Activated T-cell treated with anti-CD3 and anti-CD28 coated beads, Interleukin-2, amount 50 U/mL, for 4 hours (primary cell): ENCODE data around the gene FAM193A. TPM values are rescaled to one million over a fixed set of nuclear protein-coding genes. Genes with fewer than 3 reads are reported as not detected.
"Not testable (repeated sequence)": the region's sequence is repeated elsewhere in the genome, so short reads cannot be mapped to it uniquely, and the experiment has no call there.

Source experiments
- ATAC-seq, 2 donors: fragments of 200-7000 bp; cut with Tn5 transposase; one replicate each; pipeline ENCODE4 v1.10.0; 2021
- DNase-seq: peaks from one replicate; pipeline ENCODE4 v3.0.0-alpha.2; 2020
- H3K27me3 Mint-ChIP-seq: one replicate; pipeline ENCODE4 v1.8.0; 2021; ENCODE audit warnings: low read depth, mixed read lengths
- H3K36me3 Mint-ChIP-seq: one replicate; pipeline ENCODE4 v1.8.0; 2022; ENCODE audit warnings: mixed read lengths; ENCODE audit not compliant: insufficient read depth
- H3K4me1 Mint-ChIP-seq: one replicate; pipeline ENCODE4 v1.8.0; 2021; ENCODE audit warnings: low read depth, mixed read lengths
- H3K4me3 Mint-ChIP-seq: one replicate; pipeline ENCODE4 v1.8.0; 2021; ENCODE audit warnings: mild to moderate bottlenecking, moderate library complexity, mixed read lengths
- H3K9me3 Mint-ChIP-seq: one replicate; pipeline ENCODE4 v1.8.0; 2021; ENCODE audit warnings: mixed read lengths
- total RNA-seq, 3 donors: library from RNA; stranded (reverse); gene quantifications; one replicate each; pipeline ENCODE4 v1.2.1, GENCODE V29; 2021

Gene FAM193A
- total RNA-seq, 3 donors from 2014 or later: 24.7 to 25.3 (median 24.9) TPM

DNA sequence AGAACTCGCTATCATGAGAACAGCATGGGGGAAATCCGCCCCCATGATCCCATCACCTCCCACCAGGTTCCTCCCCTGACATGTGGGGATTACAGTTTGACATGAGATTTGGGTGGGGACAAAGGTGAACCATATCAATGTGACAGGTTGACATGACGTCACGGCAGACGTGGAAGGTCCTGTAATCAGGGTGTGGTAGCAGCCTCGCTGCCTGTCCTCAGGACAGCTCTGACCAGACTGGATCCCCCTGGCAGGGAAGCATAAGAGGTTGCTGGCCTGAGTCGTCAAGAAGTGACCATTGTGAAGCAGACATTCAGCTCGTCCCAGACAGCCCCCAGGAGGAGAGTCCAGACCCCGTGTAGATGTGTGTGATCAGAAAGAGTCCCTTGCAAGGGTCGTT is 115.1 kb downstream of the FAM193A start:
- H3K4me1 Mint-ChIP-seq: peaks cover 22% of the 10 kb centered on the region
- no peaks in the 10 kb centered on the region for H3K27me3 Mint-ChIP-seq
- DNase-seq (no peak), ATAC-seq (no peak)
- peaks cover 13% of the 10 kb centered on the region for H3K36me3 Mint-ChIP-seq
- no peaks in the 10 kb centered on the region for H3K9me3 Mint-ChIP-seq
- H3K4me3 Mint-ChIP-seq: no peak overlapping the region

DNA sequence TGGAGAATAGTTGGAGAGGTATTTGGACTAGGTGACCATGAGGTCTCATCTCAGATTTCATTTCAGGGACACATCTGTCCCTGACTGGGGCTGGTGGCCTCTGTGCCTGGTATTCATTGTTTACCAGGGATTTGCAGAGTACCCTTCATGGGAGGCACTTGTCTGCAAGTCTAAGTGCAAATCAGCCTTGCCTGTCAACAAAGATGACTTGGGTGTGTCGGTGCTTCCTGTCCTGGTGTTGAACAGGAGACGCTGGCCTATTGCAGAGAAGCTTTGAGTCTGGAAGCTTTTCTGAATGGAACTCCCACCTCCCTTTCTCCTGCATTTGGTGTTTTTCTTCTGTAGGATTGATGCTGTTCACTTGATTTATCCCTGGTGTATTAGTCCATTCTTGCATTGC is 115.6 kb downstream of the FAM193A start:
- DNase-seq: no peak
- no peak overlapping the region for H3K4me3 Mint-ChIP-seq

DNA sequence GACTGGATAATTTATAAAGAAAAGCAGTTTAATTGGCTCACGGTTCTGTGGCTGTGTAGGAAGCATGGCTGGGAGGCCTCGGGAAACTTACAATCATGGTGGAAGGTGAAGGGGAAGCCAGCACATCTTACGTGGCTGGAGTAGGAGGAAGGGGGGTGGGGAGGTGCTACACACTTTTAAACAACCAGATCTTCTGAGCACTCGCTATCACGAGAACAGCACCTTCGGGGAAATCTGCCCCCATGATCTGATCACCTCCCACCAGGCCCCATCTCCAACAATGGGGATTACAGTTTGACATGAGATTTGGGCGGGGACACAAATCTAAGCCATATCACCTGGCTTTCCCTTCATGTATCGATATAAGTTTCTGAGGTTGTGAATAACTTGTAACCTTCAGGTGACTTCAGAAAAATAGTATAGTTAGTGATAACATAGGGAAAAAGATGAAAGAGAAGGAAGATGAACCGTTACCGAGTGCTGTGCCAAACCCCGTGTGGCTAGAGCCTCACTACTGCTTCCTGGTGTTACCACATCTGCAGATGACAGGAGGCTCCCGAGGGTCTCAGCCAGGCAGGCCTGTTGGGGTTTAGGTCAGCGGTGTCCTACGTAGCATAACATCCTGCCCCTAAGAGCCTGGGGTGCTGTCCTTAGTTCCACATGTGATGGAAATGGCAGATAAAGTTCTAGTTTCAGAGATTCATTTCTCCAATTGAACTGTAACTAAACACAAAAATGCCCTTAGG is 116.1 kb downstream of the FAM193A start:
- H3K4me3 Mint-ChIP-seq: no peak overlapping the region
- peaks cover 17% of the 10 kb centered on the region for H3K36me3 Mint-ChIP-seq
- H3K27me3 Mint-ChIP-seq: no peaks in the 10 kb centered on the region
- DNase-seq (no peak), ATAC-seq (no peak)
- H3K4me1 Mint-ChIP-seq: peaks cover 22% of the 10 kb centered on the region
- H3K9me3 Mint-ChIP-seq: no peaks in the 10 kb centered on the region

More for the DNA sequence above, 115.6 kb downstream of the FAM193A start:
- H3K36me3 Mint-ChIP-seq: peaks cover 13% of the 10 kb centered on the region
- no peaks in the 10 kb centered on the region for H3K9me3 Mint-ChIP-seq
- ATAC-seq: no peak
- H3K4me1 Mint-ChIP-seq: peaks cover 22% of the 10 kb centered on the region
- no peaks in the 10 kb centered on the region for H3K27me3 Mint-ChIP-seq

DNA sequence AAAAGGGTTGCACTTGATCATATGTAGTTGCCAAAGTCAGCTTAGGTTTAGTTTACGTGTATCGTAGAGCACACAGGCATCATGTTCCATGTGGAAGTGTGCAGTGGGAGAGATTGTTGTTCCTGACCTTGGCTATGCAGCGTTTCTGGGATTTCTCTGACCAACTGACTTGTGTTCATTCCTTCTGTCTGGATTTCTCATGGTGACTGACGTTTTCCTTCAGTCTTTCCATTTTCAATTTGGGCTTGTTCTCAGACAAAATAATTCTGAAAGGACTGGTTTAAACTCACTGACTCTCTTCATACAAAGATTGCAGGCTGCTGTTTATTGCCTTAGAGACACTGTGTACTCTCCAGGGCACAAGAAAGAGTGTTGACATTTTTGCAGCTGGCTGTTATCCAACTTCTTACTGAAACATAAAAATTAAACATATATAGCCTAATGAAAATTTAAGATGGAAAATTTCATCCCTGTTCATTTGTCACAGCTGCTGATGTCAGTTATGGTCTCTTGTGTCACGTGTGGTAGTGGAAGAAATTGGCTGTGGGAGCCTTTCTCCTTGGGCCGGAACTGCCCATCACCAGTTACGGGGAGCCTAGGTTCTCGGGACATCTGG is 124.3 kb downstream of the FAM193A start:
- peaks cover 4% of the 10 kb centered on the region for H3K4me1 Mint-ChIP-seq
- no peak for ATAC-seq
- peaks cover 47% of the 10 kb centered on the region for H3K36me3 Mint-ChIP-seq
- H3K27me3 Mint-ChIP-seq: no peaks in the 10 kb centered on the region
- no peak for DNase-seq
- H3K9me3 Mint-ChIP-seq: no peaks in the 10 kb centered on the region
- no peak overlapping the region for H3K4me3 Mint-ChIP-seq

DNA sequence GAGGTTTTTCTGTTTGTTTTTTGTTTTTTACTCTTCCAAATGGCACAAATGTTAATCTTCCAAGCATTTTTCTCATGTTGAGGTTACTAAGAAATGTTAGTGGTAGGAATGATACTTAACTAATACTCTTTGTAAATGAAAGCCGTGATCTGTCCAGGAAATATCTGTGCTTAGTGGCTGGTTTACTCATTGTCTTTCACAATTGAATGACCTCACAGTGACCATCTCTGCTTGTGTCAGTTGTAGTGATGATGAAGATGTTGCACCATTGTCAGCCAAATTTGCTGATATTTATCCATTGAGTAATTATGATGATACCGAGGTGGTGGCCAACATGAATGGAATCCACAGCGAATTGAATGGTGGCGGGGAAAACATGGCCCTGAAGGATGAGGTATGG is 126.2 kb downstream of the FAM193A start:
- H3K27me3 Mint-ChIP-seq: no peaks in the 10 kb centered on the region
- H3K36me3 Mint-ChIP-seq: peaks cover 48% of the 10 kb centered on the region
- DNase-seq: no peak
- H3K4me3 Mint-ChIP-seq: no peak overlapping the region
- no peak for ATAC-seq
- no peaks in the 10 kb centered on the region for H3K9me3 Mint-ChIP-seq
- H3K4me1 Mint-ChIP-seq: peaks cover 22% of the 10 kb centered on the region

DNA sequence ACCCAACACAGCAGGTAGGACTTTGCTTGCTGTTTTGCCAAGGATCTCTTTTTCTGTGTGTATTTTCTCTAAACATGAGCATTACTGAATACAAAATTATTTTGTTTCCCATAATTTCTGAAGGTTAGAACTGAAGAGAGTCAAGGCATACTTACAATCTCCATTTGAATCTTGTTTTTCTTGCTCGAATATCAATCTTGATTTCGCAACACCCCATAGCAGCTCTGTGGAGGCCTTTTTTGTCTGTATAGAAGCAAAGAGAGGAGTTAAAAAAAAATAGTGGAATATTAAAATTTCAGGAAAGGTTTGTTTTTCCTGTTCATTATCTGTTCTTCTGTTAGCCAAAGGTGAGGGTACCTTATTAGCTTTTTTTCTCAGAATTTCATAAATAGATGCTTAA is 126.8 kb downstream of the FAM193A start:
- DNase-seq: no peak
- no peak overlapping the region for H3K4me3 Mint-ChIP-seq
- no peaks in the 10 kb centered on the region for H3K9me3 Mint-ChIP-seq
- no peak for ATAC-seq
- peaks cover 25% of the 10 kb centered on the region for H3K4me1 Mint-ChIP-seq
- H3K36me3 Mint-ChIP-seq: peaks cover 43% of the 10 kb centered on the region
- H3K27me3 Mint-ChIP-seq: no peaks in the 10 kb centered on the region

DNA sequence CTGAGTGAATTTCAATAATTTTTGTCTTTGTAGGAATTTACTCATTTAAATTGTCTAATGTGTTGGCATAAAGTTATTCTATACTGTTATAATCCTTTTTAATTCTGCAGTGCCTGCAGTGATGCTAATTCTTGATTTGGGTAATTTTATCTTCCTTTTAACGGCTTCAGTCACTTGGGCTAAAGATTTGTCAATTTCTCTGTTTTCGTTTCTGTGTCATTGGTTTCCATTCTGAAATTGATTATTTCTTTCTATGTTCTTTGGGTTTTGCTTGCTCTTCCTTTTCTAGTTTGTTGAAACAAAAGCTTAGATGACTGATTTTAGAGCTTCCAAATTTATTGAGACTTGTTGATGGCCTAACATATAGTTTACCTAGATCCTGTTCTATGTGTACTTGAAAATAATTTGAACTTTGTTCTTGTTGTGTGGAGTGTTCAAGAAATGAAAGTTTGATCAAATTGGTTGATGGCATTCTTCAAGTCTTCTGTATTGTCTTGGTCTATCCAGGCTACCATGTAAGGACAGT is 130.3 kb downstream of the FAM193A start:
- H3K4me1 Mint-ChIP-seq: peaks cover 35% of the 10 kb centered on the region
- no peaks in the 10 kb centered on the region for H3K9me3 Mint-ChIP-seq
- ATAC-seq (peak; percentile 37 to 43), DNase-seq (no peak)
- peak overlapping the region; percentile 8 for H3K4me3 Mint-ChIP-seq
- H3K27me3 Mint-ChIP-seq: no peaks in the 10 kb centered on the region
- H3K36me3 Mint-ChIP-seq: peaks cover 38% of the 10 kb centered on the region

DNA sequence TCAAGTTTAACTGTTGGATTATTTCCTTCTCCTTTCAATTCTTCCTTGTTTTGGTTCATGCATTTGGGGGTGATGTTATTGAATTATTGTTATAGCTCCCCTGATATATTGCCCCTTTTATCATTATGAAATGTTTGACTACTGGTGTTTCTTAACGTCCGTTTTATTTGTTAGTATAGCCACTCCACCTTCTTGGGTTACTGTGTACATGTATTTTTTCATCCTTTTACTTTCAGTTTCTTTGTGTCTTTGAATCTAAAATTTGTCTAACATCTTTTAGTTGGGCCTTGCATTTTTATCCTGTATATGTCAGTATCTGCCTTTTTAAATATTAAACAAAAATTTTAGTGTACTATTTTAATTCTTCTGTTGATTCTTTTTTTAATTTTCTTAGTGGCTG is 131.0 kb downstream of the FAM193A start:
- DNase-seq (no peak), ATAC-seq (no peak)
- no peaks in the 10 kb centered on the region for H3K9me3 Mint-ChIP-seq
- H3K36me3 Mint-ChIP-seq: peaks cover 45% of the 10 kb centered on the region
- H3K4me1 Mint-ChIP-seq: peaks cover 35% of the 10 kb centered on the region
- no peaks in the 10 kb centered on the region for H3K27me3 Mint-ChIP-seq
- peak overlapping the region; percentile 58 for H3K4me3 Mint-ChIP-seq

DNA sequence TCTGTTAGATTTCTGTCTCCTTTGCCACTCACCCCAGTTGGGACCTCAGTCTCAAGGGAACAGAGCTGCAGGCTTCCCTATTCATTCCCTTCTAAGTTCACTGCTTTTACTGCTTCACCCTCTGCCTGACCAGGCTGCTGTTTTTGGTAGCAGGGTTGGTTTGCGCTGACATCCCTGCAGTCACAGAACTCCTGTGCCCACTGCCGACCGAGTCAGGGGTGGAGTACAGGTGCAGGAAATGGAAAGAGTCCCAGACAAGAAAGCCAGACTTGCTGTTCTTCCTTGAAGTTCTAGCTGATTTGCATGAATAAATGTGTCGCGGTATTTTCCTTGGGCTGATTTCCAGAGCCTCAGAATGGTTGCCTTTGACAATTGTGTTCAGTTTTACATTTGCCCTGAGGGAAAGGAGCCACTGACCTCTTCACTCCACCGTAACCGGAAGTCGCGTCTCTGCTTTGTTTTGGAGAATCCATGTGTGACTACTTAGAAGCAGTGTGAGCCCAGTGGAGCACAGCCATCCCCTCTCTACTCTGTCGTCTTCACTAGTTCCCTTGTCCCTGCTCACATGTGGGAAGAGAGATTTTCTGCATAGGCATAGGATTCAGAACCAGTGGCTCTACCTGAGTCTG is 134.9 kb downstream of the FAM193A start:
- Mint-ChIP-seq H3K4me3 (no peak overlapping the region), H3K9me3 (no peaks in the 10 kb centered on the region), H3K36me3 (peaks cover 53% of the 10 kb centered on the region), H3K4me1 (peaks cover 24% of the 10 kb centered on the region), H3K27me3 (no peaks in the 10 kb centered on the region)
- DNase-seq: no peak
- ATAC-seq: no peak

DNA sequence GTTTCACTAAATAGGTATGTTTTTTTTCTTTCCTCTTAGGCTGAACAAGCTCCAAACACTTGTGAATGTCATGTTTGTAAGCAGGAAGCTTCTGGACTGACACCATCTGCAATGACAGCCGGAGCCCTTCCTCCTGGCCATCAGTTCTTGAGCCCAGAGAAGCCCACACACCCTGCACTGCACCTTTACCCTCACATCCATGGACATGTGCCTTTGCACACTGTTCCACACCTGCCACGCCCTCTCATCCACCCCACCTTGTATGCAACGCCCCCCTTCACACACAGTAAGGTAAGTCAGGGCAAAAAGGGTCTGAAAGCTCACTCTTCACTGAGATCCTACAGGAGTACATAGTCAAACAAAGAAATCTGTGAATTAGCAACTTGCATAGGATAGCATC is 135.6 kb downstream of the FAM193A start:
- no peak overlapping the region for H3K4me3 Mint-ChIP-seq
- H3K4me1 Mint-ChIP-seq: peaks cover 17% of the 10 kb centered on the region
- DNase-seq: no peak
- no peaks in the 10 kb centered on the region for H3K27me3 Mint-ChIP-seq
- H3K36me3 Mint-ChIP-seq: peaks cover 58% of the 10 kb centered on the region
- no peaks in the 10 kb centered on the region for H3K9me3 Mint-ChIP-seq
- no peak for ATAC-seq

DNA sequence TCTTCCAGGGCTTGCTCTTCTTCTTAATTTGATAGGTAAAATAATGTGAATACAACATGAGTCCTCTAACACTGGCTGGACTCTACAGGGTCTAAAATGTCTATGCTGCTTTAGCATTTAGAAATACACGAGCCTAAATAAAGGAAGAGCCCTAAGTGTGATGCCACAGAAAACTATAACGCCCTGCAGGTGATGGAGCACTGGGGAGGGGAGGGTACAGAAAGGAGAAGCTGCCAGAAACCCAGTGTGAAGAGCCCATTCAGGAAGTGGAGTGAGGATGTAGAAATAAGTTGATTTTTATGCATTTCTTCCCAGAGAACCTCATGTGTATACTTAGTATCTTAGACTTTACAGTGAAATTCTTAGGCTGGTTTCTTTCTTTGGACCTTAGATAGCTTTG is 136.3 kb downstream of the FAM193A start:
- H3K36me3 Mint-ChIP-seq: peaks cover 59% of the 10 kb centered on the region
- DNase-seq: no peak
- no peak overlapping the region for H3K4me3 Mint-ChIP-seq
- H3K27me3 Mint-ChIP-seq: no peaks in the 10 kb centered on the region
- ATAC-seq: no peak
- H3K4me1 Mint-ChIP-seq: peaks cover 12% of the 10 kb centered on the region
- H3K9me3 Mint-ChIP-seq: no peaks in the 10 kb centered on the region

DNA sequence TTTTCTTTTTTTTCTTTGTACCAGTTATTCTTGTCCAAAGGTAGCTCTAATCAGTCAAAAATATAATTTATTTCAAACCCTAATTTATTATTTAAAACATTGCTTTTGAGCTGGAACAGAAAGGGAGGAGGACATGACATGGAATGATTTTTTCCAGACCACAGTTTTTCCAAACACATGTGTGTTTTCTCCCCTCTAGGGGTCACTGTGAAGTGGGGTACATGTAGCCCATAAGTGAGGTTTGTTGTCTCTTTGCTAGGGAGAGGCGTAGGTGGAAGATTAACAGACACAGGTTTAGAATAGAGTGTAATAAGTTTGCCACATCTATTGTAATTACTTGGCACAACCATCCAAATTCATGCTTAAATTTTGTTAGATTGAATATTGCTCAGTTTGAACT is 136.7 kb downstream of the FAM193A start:
- DNase-seq (no peak), ATAC-seq (no peak)
- Mint-ChIP-seq H3K9me3 (no peaks in the 10 kb centered on the region), H3K4me3 (no peak overlapping the region), H3K27me3 (no peaks in the 10 kb centered on the region), H3K36me3 (peaks cover 60% of the 10 kb centered on the region), H3K4me1 (peaks cover 11% of the 10 kb centered on the region)

DNA sequence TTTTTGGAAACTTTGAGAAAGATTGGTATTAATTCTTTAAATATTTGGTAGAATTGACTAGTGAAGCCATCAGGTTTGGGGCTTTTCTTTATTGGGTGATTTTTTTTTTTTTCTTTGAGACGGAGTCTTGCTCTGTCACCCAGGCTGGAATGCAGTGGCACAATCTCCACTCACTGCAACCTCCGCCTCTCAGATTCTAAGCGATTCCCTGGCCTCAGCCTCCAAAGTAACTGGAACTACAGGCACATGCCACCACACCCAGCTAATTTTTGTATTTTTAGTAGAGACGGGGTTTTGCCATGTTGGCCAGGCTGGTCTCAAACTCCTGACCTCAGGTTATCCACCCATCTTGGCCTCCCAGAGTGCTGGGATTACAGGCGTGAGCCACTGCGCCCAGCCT is 143.3 kb downstream of the FAM193A start:
- DNase-seq, H3K27me3 Mint-ChIP-seq, H3K4me3 Mint-ChIP-seq, H3K9me3 Mint-ChIP-seq, ATAC-seq, H3K4me1 Mint-ChIP-seq: not testable (repeated sequence)
- H3K36me3 Mint-ChIP-seq: peaks cover 40% of the 10 kb centered on the region

DNA sequence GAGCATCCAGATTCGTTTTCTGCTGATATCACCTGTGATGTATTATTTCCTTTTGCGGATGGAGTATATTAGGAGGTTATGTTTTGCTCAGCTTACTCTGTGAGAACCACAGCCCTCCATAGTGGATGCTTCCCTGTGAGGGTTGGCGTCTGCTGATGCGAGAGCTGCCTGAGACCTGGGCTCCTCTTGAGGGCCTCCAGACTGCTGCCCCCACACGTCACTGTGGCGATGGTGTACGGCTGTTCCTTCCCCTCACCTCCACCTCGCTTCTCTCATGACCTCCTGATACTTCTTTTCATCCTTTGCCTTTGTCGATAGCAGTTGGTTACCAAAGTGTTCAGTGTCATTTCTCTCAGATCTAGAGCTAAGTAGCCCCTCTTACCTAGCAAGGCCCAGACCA is 148.0 kb downstream of the FAM193A start:
- Mint-ChIP-seq H3K4me3 (no peak overlapping the region), H3K36me3 (peaks cover 45% of the 10 kb centered on the region), H3K27me3 (no peaks in the 10 kb centered on the region), H3K9me3 (no peaks in the 10 kb centered on the region), H3K4me1 (peaks cover 4% of the 10 kb centered on the region)
- ATAC-seq (no peak), DNase-seq (no peak)

DNA sequence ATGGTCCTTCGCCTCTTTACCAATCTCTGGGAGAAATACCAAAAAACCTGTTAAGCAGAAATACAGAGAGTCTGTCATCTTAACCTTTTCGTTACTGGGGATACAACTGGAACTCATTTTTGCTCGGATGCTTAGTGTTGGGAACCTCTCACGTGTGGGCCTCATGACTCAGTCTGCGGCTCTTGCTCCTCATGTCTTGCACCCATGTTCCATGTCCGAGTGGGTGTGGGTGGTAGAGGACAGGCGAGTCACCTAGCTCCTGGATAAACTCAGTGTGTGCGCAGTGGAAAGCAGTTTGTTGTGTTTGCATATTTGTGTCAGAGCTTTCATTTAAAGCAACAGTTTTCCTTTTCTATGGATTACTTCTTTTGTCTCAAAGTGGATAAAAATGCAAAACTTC is 149.1 kb downstream of the FAM193A start:
- DNase-seq (no peak), ATAC-seq (no peak)
- peaks cover 52% of the 10 kb centered on the region for H3K36me3 Mint-ChIP-seq
- peaks cover 14% of the 10 kb centered on the region for H3K4me1 Mint-ChIP-seq
- H3K27me3 Mint-ChIP-seq: no peaks in the 10 kb centered on the region
- no peak overlapping the region for H3K4me3 Mint-ChIP-seq
- no peaks in the 10 kb centered on the region for H3K9me3 Mint-ChIP-seq
